ENCODE measurements around the gene GPRC5C. TPM values are rescaled to one million over a fixed set of nuclear protein-coding genes. Genes with fewer than 3 reads are reported as not detected.
A peak's percentile ranks its signal among the peaks of the same experiment; 100 is the strongest.
"Not testable (repeated sequence)": the region's sequence is repeated elsewhere in the genome, so short reads cannot be mapped to it uniquely, and the experiment has no call there.

The GPRC5C gene
- total RNA-seq, 2 experiments from 2014 or later: 0.66 to 2.1 TPM

DNA sequence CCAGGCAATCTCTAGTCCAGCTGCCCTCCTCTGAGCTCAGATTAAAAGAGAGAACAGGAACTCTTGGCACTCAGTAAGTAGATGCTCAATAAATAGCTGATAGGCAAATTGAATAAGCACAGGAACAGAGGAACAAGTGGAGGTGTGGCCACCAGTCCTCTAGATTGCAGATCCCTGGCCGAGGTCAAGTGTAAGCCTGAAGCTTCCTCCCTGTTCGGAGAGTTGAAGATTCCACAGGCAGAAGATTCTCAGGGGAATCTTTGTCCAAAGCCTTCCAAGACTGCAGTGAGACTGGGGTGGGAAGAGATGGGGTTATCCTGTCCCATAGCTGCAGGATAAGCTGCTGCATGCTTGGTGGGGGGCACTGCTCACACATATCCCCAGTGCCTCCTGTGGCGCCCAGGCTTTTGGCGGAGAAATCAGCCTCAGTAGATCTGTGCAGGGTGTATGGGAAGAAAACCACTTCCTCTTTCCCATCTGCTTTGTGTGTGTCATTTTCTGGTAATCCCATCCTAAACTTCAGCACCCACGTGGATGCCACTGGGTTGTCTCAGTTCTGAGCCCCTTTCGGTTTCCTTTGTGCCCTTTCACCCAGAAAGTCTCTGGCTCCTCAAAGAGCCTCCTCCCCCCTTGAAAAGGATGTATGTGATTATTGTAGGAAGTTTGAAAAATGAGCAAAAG, 46.7 kb downstream of the GPRC5C start:
- Mint-ChIP-seq H3K27me3 (no peaks in the 10 kb centered on the region), H3K4me1 (peaks cover 35% of the 10 kb centered on the region), H3K27ac (peak overlapping the region; percentile 73), H3K36me3 (peaks cover 25% of the 10 kb centered on the region), H3K9me3 (peaks cover 17% of the 10 kb centered on the region), H3K4me3 (peak overlapping the region; percentile 9)
- DNase-seq: peak; percentile 43

DNA sequence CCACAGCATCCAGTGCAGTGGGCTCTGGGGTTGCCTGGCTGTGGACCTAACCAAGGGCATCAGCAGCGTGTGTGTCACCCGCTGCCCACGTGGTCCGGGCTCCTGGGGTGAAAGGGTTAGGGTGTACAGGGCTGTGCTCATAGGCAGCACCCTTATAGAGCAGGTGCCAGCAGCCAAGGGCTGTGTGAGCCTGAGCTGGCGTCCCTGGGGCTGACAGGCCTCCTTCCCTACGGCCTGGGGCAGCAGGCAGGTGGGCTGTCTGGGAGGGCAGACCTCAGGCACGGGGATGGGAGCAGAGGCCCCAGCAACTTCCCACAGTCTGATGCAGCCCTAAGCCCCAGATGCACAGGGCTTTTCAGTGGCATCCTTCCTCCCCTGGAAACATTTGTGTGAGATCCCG, 48.4 kb downstream of the GPRC5C start:
- Mint-ChIP-seq H3K36me3 (peaks cover 19% of the 10 kb centered on the region), H3K4me1 (peaks cover 25% of the 10 kb centered on the region), H3K27me3 (no peaks in the 10 kb centered on the region), H3K27ac (no peak overlapping the region), H3K9me3 (peaks cover 12% of the 10 kb centered on the region), H3K4me3 (no peak overlapping the region)
- DNase-seq: no peak

DNA sequence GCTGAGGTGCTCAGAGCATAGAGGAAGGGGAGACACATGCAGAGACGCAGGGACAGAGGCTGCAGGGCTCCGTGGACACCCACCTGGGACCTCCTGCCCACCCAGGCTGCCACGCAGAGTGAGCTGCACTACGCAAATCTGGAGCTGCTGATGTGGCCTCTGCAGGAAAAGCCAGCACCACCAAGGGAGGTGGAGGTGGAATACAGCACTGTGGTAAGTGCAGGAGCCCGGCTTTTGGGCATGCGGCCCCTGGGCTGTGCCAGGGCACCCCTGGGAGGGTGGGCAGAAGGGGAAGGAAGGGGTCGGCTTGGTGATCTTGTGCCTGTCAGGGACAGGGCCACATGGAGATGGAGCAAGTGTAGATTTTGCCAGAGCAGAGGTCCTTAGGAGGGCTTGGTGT, 49.7 kb downstream of the GPRC5C start:
- DNase-seq: no peak
- Mint-ChIP-seq H3K36me3 (peaks cover 12% of the 10 kb centered on the region), H3K4me3 (no peak overlapping the region), H3K27ac (no peak overlapping the region), H3K27me3 (no peaks in the 10 kb centered on the region), H3K4me1 (peaks cover 25% of the 10 kb centered on the region), H3K9me3 (peaks cover 2% of the 10 kb centered on the region)

DNA sequence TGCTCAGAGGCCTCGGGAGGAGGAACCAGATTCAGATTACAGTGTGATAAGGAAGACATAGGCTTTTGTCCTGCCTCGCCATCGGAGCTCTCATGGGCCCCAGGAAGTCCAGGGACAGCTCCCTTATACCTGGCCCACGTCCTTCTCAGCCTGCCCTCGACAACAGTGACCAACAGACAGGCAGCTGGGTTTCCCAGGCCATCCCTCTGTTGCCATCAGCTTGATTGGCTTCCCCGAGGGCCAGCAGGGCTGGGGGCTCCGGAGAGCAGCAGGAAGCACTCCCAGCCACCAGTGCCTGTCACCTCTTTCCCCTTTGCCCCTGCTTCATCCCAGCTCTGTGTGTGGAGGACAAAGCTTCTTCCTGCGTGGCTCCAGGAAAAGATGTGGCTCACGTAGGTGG, 52.2 kb downstream of the GPRC5C start:
- peaks cover 9% of the 10 kb centered on the region for H3K4me1 Mint-ChIP-seq
- H3K27ac Mint-ChIP-seq: no peak overlapping the region
- no peaks in the 10 kb centered on the region for H3K27me3 Mint-ChIP-seq
- no peak for DNase-seq
- H3K9me3 Mint-ChIP-seq: no peaks in the 10 kb centered on the region
- peaks cover 2% of the 10 kb centered on the region for H3K36me3 Mint-ChIP-seq
- no peak overlapping the region for H3K4me3 Mint-ChIP-seq

DNA sequence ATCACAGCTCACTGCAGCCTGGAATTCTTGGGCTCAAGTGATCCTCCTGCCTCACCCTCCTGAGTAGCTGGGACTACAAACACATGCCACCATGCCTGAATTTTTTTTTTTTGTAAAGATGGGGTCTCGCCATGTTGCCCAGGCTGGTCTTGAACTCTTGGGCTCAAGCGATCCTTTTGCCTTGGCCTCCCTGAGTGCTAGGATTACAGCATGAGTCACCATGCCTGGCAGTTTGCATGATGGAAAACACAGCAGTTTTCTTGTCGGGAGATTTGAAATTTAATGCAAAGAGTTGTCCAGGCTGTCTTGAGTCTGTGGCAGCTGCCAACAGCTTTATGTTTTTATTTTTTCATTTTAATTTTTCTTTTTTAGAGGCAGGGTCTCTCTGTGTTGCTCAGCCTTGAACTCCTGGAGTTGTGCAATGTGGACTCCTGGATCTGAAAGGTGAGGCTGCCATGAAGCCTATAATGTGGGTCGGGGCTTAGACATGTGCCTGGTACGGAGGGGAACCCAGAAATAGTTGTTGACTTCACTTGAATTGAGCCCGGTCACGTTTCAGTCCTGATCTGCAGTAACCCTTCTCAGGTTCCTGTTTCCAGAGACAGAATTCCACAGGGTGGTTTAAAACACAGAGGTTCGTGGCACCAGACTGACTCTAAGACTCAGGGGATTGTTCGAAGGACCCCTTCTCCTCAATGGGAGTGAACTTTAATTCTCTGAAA, 53.3 kb downstream of the GPRC5C start:
- Mint-ChIP-seq H3K27ac (no peak overlapping the region), H3K4me3 (no peak overlapping the region), H3K4me1 (no peaks in the 10 kb centered on the region), H3K27me3 (no peaks in the 10 kb centered on the region), H3K36me3 (peaks cover 4% of the 10 kb centered on the region), H3K9me3 (peaks cover 1% of the 10 kb centered on the region)
- no peak for DNase-seq

DNA sequence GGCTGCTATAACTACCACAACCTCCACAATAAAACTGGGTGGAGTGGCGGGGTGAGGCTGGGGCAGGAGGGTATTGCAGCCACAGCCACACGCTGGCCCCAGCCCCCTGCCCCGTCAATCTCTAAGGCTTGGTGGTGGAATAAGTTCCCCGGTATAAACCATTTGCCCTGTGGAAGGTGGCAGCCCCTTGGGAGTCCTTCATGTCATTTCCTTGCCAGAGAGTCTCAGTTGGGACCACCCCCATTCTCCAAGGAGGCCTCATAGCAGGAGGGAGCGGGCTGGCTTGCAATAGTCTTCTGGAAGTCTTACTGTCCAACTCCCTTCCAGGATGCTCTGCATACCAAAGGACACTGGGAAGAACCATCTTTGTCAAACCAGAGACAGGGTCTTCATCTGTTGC, 54.0 kb downstream of the GPRC5C start:
- Mint-ChIP-seq H3K4me3 (no peak overlapping the region), H3K27me3 (no peaks in the 10 kb centered on the region), H3K36me3 (peaks cover 4% of the 10 kb centered on the region), H3K4me1 (no peaks in the 10 kb centered on the region), H3K27ac (no peak overlapping the region), H3K9me3 (peaks cover 1% of the 10 kb centered on the region)
- DNase-seq: no peak

DNA sequence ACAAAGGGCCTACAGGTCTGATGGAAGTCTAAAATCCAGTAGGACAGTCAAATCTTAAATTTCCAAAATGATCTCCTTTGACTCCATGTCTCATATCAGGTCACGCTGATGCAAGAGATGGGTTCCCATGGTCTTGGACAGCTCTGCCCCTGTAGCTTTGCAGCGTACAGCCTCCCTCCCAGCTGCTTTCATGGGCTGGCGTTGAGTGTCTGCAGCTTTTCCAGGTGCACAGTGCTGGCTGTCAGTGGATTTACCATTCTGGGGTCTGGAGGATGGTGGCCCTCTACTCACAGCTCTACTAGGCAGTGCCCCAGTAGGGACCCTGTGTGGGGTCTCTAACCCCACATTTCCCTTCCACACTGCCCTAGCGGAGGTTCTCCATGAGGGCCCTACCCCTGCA, 56.4 kb downstream of the GPRC5C start:
- not testable (repeated sequence) for H3K27me3 Mint-ChIP-seq, DNase-seq, H3K4me3 Mint-ChIP-seq, H3K27ac Mint-ChIP-seq, H3K9me3 Mint-ChIP-seq, H3K36me3 Mint-ChIP-seq, H3K4me1 Mint-ChIP-seq

DNA sequence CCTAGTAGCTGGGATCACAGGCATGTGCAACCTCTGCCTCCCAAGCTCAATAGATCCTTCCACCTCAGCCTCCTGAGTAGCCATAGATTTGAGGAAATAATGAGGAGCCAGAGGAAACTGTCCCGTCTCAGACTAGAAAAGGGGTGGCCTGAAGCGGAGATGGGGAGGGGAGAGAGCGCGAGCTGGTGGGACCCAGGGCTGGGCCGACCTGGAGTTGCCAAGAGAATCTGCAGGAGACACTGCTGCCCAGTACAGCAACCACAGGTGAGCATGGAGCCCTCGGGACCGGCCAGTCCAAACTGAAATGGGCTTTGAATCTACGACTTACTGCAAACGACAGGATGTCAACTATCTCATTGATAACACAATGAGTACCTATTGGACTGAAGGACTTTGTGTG, 58.8 kb downstream of the GPRC5C start:
- Mint-ChIP-seq H3K9me3 (peaks cover 1% of the 10 kb centered on the region), H3K27me3 (no peaks in the 10 kb centered on the region), H3K4me3 (no peak overlapping the region), H3K4me1 (no peaks in the 10 kb centered on the region), H3K36me3 (peaks cover 4% of the 10 kb centered on the region), H3K27ac (no peak overlapping the region)
- DNase-seq: no peak

DNA sequence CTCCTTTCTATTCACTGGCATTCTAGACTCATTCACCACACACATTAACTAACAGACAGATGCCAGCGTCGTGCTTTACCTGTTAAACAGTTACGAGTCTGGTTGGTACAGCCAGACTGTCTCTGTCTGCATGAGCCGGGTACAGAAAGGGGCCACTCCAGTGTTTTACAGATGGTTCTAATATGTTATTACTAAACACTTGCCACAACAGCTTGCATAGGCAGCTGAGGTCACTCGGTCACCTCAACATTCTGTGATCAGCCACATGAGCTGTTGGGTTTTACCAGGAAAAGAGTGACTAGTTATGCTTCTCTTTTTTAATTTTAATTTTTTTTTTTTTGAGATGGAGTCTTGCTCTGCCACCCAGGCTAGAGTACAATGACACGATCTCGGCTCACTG, 59.7 kb downstream of the GPRC5C start:
- no peaks in the 10 kb centered on the region for H3K4me1 Mint-ChIP-seq
- no peaks in the 10 kb centered on the region for H3K27me3 Mint-ChIP-seq
- no peak for DNase-seq
- no peak overlapping the region for H3K4me3 Mint-ChIP-seq
- H3K36me3 Mint-ChIP-seq: peaks cover 4% of the 10 kb centered on the region
- no peak overlapping the region for H3K27ac Mint-ChIP-seq
- H3K9me3 Mint-ChIP-seq: peaks cover 1% of the 10 kb centered on the region

DNA sequence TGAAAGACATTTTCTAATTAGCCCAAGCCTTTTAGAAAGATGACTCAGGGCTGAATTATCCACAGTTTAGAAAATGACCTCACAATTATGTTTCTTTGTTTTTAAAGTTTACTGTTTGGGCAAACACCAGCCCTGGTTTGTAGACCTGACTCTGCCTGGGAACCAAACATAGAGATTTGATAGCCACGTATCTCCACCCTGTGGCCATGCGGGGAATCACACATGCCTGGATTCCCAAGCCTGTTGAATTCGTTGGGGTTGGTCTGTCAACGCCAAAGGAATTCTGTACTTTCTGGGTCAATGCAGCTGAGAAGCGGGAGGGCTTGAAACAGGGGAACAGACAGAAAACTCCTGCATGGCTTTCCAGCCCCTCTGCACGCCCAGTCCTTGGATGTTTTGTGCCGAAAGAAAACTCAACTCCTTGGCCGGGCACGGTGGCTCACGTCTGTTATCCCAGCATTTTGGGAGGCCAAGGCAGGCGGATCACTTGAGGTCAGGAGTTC, 61.5 kb downstream of the GPRC5C start:
- Mint-ChIP-seq H3K36me3 (peaks cover 4% of the 10 kb centered on the region), H3K4me3 (no peak overlapping the region), H3K9me3 (peaks cover 1% of the 10 kb centered on the region), H3K4me1 (no peaks in the 10 kb centered on the region), H3K27me3 (no peaks in the 10 kb centered on the region), H3K27ac (no peak overlapping the region)
- DNase-seq: peak; percentile 45

Other genes with a start within 250 kb of the GPRC5C start
- gene RPL38, start 228.4 kb upstream of the GPRC5C start, total RNA-seq: 1,000 to 10,000 TPM; 1,601 to 1,608 TPM
- gene TTYH2, start 218.5 kb upstream of the GPRC5C start, total RNA-seq: 1 to 10 TPM; 5.6 to 6.5 TPM
- gene DNAI2, start 157.9 kb upstream of the GPRC5C start, total RNA-seq: not detected
- under 1 TPM in 1 of 2 experiments, not detected in 1; 0.08 TPM for gene KIF19, start 105.9 kb upstream of the GPRC5C start, total RNA-seq
- not detected for gene BTBD17, start 70.2 kb upstream of the GPRC5C start, total RNA-seq
- gene GPR142, start 64.6 kb upstream of the GPRC5C start, total RNA-seq: not detected
- 1 to 10 TPM; 4.4 to 5.6 TPM for gene CD300A, start 34.5 kb downstream of the GPRC5C start, total RNA-seq
- not detected for gene CD300LB, start 99.4 kb downstream of the GPRC5C start, total RNA-seq
- gene CD300C, start 114.0 kb downstream of the GPRC5C start, total RNA-seq: not detected
- gene CD300H, start 135.4 kb downstream of the GPRC5C start, total RNA-seq: not detected
- gene CD300LD, start 160.2 kb downstream of the GPRC5C start, total RNA-seq: not detected
- not detected for gene CD300E, start 191.7 kb downstream of the GPRC5C start, total RNA-seq